ENCODE measurements around the gene GANAB. TPM values are rescaled to one million over a fixed set of nuclear protein-coding genes. Genes with fewer than 3 reads are reported as not detected.
A peak's percentile ranks its signal among the peaks of the same experiment; 100 is the strongest.

Gene GANAB
- total and polyA plus RNA-seq, 2 of the 13 experiments (the other 11 are each of a cell fraction or from before 2014, with no cell fraction given), result 99.5 to 234 TPM

DNA sequence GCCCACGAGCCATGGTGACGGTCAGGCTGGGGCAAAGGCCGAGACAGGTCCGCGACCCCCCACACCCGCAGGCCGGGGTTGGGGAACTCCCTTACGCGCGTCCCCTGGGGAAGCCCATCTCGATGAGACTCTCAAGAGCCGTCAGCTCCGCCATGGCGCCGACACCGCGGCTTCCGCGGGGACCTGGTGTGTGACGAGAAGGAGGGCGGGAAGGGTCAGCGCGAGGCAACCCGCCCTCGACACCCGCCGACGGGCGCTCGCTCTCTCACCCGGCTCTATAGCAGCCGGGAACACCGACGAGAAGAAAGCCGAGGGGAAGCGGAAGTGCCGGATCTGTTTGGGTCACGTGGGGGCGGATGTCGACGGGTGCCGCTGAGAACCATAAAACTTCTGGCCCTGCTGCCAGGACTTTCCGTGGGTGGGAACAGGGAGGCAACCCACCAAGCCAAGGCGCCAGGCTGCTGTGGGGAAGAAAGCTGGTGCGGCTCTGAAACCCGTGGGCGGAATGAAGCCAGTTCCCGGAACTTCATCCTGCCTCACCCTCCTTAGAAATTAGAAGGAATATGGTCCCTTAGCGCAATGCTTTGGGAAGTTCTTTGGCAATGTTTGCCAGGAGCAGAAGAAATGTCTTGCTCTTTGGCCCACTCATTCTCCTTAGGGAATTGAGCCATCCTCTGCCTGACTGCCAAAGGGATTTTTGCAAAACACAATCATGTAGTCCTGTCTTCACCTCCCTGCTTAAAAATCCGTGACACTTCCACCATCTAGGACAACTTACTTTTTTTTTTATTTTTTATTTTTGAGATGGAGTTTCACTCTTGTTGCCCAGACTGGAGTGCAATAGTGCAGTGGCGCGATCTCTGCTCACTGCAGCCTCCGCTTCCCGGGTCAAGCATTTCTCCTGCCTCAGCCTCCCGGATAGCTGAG, 32.6 kb upstream of the GANAB start, which contains the start of gene UBXN1 (continued):
- TF ChIP-seq, protein P1, sequence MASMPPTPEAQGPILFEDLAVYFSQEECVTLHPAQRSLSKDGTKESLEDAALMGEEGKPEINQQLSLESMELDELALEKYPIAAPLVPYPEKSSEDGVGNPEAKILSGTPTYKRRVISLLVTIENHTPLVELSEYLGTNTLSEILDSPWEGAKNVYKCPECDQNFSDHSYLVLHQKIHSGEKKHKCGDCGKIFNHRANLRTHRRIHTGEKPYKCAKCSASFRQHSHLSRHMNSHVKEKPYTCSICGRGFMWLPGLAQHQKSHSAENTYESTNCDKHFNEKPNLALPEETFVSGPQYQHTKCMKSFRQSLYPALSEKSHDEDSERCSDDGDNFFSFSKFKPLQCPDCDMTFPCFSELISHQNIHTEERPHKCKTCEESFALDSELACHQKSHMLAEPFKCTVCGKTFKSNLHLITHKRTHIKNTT (CRISPR knock-in tag; IDR thresholded peaks at IDR 0.05), result no peak
- TF ChIP-seq ETV6 (CRISPR knock-in tag; conservative IDR thresholded peaks at IDR 0.05) (peak; percentile 90; the same call in 1 of the 2 replicates), SALL2 (CRISPR knock-in tag; IDR thresholded peaks at IDR 0.05) (0 out of 2 replicates have a peak, but pooled peaks have one; percentile 32), HNF4A (CRISPR knock-in tag; IDR thresholded peaks at IDR 0.05) (no peak), TRIM24 (CRISPR knock-in tag; IDR thresholded peaks at IDR 0.05) (no peak), TCF12 (IDR thresholded peaks at IDR 0.05) (no peak), TCF12 (CRISPR knock-in tag; IDR thresholded peaks at IDR 0.05) (0 out of 2 replicates have a peak, but pooled peaks have one; percentile 7), ZNF317 (CRISPR knock-in tag; IDR thresholded peaks at IDR 0.05) (peak; percentile 38)
- TF ChIP-seq, protein P2, sequence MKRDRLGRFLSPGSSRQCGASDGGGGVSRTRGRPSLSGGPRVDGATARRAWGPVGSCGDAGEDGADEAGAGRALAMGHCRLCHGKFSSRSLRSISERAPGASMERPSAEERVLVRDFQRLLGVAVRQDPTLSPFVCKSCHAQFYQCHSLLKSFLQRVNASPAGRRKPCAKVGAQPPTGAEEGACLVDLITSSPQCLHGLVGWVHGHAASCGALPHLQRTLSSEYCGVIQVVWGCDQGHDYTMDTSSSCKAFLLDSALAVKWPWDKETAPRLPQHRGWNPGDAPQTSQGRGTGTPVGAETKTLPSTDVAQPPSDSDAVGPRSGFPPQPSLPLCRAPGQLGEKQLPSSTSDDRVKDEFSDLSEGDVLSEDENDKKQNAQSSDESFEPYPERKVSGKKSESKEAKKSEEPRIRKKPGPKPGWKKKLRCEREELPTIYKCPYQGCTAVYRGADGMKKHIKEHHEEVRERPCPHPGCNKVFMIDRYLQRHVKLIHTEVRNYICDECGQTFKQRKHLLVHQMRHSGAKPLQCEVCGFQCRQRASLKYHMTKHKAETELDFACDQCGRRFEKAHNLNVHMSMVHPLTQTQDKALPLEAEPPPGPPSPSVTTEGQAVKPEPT (CRISPR knock-in tag; IDR thresholded peaks at IDR 0.05; ENCODE audit: low read depth), result no peak
- TF ChIP-seq, protein P3, sequence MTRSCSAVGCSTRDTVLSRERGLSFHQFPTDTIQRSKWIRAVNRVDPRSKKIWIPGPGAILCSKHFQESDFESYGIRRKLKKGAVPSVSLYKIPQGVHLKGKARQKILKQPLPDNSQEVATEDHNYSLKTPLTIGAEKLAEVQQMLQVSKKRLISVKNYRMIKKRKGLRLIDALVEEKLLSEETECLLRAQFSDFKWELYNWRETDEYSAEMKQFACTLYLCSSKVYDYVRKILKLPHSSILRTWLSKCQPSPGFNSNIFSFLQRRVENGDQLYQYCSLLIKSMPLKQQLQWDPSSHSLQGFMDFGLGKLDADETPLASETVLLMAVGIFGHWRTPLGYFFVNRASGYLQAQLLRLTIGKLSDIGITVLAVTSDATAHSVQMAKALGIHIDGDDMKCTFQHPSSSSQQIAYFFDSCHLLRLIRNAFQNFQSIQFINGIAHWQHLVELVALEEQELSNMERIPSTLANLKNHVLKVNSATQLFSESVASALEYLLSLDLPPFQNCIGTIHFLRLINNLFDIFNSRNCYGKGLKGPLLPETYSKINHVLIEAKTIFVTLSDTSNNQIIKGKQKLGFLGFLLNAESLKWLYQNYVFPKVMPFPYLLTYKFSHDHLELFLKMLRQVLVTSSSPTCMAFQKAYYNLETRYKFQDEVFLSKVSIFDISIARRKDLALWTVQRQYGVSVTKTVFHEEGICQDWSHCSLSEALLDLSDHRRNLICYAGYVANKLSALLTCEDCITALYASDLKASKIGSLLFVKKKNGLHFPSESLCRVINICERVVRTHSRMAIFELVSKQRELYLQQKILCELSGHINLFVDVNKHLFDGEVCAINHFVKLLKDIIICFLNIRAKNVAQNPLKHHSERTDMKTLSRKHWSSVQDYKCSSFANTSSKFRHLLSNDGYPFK (CRISPR knock-in tag; IDR thresholded peaks at IDR 0.05; ENCODE audit: borderline replicate concordance), result peak; percentile 83; the same call in 1 of the 2 replicates
- TF ChIP-seq, protein P4, sequence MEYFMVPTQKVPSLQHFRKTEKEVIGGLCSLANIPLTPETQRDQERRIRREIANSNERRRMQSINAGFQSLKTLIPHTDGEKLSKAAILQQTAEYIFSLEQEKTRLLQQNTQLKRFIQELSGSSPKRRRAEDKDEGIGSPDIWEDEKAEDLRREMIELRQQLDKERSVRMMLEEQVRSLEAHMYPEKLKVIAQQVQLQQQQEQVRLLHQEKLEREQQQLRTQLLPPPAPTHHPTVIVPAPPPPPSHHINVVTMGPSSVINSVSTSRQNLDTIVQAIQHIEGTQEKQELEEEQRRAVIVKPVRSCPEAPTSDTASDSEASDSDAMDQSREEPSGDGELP (IDR thresholded peaks at IDR 0.05; ENCODE audit: borderline replicate concordance, low read depth), result no peak
- TF ChIP-seq, protein P5, sequence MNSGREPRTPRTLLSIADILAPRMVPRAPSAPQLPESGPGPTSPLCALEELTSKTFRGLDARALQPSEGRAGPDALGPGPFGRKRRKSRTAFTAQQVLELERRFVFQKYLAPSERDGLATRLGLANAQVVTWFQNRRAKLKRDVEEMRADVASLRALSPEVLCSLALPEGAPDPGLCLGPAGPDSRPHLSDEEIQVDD (CRISPR knock-in tag; IDR thresholded peaks at IDR 0.05; ENCODE audit: borderline replicate concordance), result no peak
- TF ChIP-seq, protein P6, sequence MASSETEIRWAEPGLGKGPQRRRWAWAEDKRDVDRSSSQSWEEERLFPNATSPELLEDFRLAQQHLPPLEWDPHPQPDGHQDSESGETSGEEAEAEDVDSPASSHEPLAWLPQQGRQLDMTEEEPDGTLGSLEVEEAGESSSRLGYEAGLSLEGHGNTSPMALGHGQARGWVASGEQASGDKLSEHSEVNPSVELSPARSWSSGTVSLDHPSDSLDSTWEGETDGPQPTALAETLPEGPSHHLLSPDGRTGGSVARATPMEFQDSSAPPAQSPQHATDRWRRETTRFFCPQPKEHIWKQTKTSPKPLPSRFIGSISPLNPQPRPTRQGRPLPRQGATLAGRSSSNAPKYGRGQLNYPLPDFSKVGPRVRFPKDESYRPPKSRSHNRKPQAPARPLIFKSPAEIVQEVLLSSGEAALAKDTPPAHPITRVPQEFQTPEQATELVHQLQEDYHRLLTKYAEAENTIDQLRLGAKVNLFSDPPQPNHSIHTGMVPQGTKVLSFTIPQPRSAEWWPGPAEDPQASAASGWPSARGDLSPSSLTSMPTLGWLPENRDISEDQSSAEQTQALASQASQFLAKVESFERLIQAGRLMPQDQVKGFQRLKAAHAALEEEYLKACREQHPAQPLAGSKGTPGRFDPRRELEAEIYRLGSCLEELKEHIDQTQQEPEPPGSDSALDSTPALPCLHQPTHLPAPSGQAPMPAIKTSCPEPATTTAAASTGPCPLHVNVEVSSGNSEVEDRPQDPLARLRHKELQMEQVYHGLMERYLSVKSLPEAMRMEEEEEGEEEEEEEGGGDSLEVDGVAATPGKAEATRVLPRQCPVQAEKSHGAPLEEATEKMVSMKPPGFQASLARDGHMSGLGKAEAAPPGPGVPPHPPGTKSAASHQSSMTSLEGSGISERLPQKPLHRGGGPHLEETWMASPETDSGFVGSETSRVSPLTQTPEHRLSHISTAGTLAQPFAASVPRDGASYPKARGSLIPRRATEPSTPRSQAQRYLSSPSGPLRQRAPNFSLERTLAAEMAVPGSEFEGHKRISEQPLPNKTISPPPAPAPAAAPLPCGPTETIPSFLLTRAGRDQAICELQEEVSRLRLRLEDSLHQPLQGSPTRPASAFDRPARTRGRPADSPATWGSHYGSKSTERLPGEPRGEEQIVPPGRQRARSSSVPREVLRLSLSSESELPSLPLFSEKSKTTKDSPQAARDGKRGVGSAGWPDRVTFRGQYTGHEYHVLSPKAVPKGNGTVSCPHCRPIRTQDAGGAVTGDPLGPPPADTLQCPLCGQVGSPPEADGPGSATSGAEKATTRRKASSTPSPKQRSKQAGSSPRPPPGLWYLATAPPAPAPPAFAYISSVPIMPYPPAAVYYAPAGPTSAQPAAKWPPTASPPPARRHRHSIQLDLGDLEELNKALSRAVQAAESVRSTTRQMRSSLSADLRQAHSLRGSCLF (CRISPR knock-in tag; IDR thresholded peaks at IDR 0.05; ENCODE audit: borderline replicate concordance), result no peak
- TF ChIP-seq, protein P7, sequence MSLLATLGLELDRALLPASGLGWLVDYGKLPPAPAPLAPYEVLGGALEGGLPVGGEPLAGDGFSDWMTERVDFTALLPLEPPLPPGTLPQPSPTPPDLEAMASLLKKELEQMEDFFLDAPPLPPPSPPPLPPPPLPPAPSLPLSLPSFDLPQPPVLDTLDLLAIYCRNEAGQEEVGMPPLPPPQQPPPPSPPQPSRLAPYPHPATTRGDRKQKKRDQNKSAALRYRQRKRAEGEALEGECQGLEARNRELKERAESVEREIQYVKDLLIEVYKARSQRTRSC (CRISPR knock-in tag; IDR thresholded peaks at IDR 0.05; ENCODE audit: low read depth), result no peak
